Activated CD4-positive, alpha-beta T cell treated with anti-CD3 and anti-CD28 coated beads for 4 hours (primary cell): Measurements from ENCODE around the gene SERBP1.
"Not testable (repeated sequence)": the region's sequence is repeated elsewhere in the genome, so short reads cannot be mapped to it uniquely, and the experiment has no call there.

Experiments
- DNase-seq, 2 donors: peaks; one replicate each; pipeline ENCODE4 v3.0.0-alpha.2; 2020

Gene SERBP1

DNA sequence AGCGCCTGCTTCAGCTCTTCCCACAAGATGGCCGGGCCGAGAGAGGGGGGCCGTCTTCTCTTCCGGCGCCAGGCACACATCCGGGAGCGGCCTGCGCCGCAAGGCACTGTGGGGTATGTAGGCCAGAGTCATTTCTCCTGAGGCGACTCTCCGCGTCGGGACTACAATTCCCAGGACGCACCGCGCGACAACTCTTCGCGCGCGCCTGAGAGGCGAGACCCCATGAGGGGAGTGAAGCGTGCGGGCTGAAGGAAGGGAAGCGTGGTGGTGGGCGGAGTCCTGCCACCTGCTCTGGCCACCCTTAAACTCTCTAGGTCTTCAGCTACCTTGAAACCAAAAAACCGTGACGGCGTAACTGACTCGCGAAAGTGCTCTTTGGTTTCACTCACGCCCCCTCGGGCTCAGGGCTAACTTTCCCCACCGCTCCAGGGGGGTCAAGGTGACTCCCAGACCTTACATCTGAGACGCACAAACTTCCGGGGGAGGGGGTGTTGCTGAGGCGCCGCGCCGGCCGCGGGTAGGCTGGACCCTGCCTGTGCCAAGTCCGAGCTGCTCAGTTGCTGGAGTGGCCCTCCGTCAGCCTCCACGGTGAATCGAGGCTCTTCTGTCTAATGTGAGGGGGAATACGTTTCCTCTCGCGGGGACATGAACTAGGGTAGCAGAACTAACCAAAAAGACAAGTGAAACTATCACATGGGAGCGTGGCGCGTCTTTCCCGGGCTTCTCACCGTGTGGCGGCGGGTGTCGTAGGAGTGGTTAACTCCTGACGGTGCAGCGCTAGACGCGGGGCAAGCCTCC lies at the start of gene SERBP1:
SERBP1 (minus strand) TSS at position 45 of the 798 bp plus-strand sequence. CDS start 102 bp downstream, outside the sequence.
- peak; percentile 94 for DNase-seq

DNA sequence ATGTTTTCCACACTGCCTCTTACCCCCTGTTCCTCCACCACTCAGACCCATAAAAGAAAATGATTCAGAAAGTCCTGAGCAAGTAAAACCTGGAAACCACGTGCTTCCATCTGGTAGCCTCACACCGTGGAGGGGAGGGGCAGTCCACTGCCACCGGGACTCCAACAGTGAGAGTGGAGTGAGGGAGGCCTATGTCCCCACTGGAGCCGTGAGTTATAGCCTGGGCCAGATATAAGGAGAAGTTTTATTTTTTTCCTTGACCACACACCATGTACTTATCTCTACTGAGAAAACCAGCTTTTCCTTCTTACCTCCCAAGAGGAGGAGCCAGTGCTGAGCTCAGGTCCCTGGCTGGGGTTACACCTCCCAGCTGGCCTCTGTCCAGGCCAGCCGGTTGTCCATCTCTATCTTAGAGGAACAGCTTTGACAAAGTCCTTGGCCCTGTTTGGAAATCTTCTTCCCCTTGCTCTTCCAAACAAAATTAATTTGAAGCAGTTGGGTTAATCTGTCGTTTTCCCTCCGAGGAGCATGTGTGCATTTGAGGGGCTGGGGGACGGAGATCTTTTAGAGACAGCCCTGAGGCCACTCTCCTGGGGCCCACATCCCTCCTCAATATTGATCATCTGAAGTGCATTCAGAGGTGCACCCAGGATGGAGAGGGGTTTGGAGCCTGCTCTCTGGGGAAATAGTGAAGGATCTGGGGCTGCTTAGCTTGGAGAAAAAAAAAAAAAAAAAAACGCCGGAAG lies 49.1 kb upstream of the SERBP1 start:
- no peak for DNase-seq

DNA sequence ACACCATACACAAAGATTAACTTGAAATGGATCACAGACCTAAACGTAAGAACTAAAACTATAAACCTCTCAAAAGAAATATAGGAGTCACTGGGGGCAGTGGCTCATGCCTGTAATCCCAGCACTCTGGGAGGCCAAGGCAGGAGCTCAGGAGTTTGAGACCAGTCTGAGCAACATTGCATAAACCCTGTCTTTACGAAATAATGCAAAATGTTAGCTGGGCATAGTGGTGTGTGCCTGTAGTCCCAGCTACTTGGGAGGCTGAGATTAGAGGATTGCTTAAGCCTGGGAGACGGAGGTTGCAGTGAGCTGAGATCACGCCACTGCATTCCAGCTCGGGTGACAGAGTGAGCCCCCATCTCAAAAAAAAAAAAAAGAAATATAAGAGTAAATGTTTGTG lies 46.7 kb upstream of the SERBP1 start:
- no peak for DNase-seq

DNA sequence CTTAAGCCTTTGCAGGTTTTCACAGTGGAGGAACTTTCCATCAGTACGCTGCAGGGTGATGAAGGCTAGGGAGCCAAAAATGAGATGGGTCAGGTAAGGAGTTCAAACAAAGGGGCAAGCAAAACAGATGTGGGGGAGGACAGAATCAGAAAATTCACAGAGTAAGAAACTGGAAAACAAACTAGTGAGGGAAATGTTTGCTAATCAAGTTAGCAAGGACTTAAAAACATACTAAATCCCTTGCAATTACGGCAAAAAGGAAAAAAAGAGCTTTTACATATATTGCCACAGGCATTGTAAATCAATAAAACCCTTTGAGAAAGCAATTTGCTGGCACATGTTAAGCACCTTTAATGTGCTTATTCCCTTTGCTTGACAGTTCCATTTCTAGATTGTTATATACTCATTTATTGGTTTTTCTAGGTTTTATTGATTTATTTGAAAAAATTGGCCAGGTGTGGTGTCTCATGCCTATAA lies 45.8 kb upstream of the SERBP1 start:
- DNase-seq = no peak

DNA sequence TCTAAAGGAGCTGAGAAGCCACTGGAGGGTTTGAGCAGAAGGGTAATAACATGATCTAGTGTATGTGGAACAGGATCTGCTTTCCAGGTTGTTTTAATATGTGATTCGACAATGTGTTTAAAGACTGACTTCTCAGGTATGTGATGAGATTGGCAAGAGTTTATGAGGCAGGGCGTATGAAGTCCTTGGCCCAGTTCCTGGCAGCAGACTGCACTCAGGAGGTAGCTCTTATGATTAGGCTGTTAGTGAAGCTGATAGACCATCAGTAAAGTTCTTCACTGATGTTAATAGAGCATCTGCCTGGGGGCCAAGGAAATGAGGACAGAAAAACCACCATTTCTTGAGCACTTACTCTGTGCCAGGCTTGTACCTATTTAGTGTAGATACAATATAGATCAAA lies 41.9 kb upstream of the SERBP1 start:
- no peak for DNase-seq

DNA sequence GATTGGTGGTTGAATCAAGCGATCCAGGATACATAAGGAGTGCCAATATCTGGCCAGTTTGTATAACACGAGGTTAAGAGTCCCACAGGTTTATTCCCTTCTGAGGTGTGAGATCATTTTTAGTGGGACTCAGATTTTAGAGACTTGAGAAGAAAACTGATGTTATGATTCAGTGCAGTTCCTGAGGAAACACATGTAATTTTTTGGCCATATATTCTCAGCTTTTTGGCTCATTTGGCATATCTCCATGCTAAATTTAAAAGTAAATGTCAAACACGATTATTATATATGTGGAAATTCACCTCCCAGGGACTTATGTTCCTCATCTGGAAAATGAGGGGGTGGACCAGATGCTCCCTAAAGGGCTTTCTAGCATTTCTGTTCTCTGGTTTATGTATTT lies 39.2 kb upstream of the SERBP1 start:
- DNase-seq = no peak

DNA sequence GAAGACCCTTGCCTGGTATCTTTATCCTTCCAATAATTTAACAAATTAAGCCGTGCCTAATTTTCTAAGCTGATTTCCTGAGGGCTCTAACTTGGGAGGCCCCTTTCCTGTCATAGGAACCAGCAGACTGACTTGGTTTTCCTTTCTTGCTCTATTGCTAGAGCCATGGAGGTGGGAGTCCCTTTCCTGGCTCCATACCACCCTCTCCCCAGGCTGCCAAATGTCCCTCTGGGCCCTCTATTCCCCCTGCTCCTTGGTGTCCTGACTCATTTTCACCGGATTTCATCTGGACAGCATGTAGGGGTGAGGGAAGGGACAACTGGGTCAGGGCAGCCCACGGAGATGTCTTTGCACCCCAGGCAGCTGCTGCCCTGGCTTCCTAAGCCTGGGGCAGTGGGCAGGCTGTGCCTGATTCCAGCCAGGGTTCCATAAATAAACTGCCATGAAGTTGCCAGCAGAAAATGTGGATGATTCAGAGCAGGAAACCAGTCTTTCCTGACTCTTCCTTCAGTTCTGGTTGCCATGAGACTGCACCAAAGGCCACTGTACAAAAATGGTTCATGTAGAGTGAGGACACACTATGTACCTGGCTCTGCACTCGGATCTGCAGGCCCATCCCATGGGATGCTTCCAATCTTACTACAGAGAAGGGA lies 38.0 kb upstream of the SERBP1 start:
- no peak for DNase-seq

DNA sequence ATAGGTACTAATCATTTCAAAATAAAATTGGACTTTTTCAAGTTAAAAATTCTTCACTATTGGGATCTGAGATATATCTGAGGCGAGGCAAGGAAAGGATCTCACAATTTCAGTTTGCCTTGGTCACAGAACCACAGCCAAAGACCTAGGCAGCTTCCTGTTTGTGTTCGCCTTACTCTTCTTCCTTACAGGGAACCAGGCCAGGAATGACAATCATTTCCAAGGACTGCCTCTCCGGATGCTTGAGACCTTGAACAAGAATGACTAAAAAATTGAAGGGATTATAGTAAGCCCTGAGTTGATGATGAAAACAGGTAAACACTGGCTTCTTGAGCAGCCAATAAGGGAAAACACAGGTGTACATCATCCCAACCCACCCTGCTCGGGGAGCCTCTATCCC lies 35.2 kb upstream of the SERBP1 start:
- DNase-seq = no peak

DNA sequence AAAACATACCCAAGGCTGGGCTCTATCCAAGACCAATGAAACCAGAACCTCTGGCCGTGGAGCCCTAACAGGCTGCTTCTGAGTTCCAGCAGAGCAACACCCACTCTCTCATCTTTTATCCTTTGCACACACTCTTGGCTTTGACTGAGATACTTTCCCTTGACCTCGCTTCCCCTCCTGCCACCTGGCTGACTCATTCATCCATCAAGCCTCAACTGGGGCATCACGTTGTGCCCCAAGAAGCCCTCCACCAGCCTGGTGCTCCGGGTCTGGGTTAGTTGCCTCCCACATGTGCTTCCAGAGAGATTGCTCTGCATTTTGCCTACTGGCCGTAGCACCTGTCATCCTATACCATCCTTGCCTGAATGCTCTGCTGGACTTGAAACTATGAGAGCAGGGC lies 34.5 kb upstream of the SERBP1 start:
- no peak for DNase-seq

DNA sequence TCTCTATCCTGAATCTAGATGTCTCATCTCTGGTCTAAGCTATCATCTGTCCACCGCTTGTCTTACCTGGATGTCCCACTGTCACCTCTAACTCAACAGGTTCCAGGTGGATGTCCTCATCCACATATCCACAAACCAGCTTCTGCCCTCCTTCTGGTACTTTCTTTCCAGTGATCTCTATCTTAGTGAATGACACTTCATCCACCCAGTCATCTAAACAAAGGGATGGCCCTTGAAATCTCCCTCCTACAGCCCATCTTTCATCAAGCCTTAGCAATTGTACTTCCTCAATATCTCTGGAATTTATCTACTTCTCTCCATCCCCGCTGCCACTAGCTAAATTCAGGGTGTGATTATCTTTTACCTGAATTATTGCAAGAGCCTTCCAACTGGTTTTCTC lies 33.9 kb upstream of the SERBP1 start:
- DNase-seq = no peak

DNA sequence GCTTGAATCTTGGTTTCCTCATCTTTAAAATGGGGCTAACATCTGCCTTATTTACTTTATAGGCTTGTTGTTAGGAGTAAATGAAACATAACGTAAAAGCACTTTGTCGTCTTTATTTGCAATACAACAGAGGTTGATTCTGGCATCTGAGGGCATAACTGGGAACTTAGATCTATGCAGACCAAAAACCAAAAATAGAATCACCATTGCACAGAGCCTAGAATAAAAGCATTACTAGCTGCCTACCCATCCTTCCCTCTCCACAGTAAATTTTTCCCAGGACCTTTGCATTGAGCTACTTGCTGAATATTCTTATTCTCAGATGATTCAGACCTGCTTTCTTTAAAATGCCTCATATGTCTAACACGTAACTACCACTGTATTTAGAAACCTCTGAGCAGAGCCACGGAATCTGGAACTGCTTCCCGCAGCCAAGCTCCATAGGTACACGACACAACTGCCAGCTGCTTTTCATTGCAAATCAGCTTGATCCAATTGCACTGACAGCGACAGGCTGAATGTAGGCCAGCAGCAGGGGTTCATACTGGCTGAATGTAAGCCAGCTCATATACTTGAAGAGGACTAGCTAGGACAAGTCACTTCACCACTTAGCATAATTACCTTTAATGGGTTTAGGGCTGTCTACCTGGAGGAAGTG lies 33.2 kb upstream of the SERBP1 start:
- DNase-seq = no peak

DNA sequence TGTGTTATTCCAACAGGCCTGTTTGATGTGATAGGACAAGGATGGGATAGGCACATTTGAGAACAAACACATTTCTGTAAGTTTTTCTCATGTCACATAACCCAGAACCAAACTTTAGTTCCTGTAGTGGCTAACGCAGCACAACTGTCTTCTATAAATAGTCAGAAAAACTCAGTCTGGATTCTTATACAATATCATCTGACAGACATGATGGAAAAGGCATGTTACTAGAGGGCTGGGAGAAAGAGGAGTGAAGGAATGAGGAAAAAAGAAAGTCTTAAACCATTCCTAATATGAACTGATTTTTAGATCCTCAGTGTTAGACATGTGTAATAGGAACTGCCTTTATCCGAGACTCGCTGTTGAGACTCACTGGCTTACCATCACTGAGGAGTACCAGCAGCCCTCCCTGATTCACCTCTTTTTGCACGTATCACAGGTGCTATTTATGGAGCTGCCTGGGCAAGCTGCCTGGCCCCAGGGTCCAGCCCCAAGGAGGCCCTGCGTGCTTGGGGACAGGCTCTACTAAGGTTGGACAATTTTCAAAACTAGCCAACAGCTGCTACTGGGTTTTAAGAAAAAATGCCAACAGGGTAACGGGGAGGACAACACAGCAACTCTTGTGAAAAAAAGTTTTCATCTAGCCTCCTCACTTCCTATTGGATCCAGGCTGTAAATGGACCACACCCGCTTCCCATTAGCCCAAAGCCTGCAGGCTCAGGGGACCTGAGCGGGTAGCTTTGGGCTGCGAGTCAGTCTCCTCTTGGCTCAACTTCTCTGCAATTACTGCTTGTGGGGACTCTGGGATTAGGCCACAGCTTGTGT lies 30.7 kb upstream of the SERBP1 start:
- DNase-seq = no peak

DNA sequence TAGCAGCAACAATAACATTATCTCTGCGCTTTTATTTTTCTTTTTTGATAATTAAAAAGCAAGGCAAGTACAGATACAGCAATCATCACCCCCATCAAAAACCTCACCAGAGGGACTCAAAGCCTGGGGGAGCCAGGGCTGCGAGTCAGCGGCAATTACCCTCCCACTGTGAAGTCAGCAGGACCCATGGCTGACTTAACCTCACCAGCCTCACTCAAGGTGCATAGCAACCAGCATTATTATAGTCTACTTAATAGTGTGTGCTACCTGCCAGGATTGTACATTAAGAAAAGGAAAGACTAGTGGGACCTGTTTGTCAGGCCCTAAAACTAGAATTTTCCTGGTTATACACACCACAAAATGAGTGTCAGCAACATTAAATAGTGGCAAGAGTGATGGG lies 28.9 kb upstream of the SERBP1 start:
- DNase-seq = no peak

DNA sequence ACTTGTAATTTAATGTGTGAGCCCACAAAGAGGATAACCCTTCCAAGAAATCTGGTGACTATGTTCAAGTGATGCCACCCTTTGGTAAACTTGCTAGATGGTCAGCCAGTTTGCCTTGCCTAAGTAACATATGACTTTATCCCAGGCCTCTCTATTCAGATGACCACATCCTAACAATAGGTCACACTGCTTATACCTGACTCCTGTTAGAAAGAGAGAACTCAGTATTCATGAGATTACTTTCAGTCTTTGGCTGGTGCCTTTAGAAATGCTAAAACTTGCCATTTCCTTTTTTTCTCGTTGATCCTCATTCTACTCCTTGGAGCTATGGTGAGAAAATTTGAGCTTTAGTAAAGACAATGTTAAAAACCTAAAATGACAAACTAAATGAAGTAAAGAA lies 28.5 kb upstream of the SERBP1 start:
- DNase-seq = no peak

DNA sequence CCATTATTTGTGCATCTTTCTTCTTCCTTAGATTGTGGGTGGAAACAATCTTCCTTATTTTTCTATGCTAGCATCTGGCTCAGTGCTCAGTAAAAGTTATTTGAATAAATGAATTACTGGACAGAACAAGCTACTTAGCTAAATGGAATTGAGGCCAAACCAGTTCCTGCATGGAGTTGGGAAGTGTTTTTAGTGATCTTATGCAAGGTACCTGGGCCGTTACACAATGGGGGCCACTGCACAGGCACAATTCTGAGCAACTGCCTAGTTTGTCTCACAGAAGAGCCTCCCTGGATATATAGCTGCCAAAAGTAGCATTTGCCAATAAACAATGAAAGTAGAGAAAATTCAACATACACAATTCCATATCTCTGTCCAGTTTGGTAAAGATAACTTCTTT lies 27.0 kb upstream of the SERBP1 start:
- no peak for DNase-seq

DNA sequence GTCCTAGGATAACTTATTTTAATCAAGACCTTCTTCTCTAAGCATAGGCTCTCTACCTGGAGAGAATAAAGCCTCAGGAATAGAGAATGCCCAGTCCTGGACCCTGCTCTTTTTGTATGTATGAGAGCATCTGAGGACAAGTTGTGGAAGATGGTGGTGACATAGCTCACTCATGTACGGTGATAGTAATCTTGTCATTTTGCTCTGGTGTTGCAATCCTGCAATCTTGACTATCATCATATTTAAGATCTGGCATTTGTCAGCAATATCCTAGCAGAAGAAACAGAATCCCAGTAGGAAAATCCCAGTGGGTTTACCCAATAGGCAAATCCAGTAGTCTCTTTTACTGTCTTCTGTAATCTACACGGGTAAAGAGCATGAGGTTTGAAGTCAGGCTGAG lies 21.6 kb upstream of the SERBP1 start:
- DNase-seq = no peak

DNA sequence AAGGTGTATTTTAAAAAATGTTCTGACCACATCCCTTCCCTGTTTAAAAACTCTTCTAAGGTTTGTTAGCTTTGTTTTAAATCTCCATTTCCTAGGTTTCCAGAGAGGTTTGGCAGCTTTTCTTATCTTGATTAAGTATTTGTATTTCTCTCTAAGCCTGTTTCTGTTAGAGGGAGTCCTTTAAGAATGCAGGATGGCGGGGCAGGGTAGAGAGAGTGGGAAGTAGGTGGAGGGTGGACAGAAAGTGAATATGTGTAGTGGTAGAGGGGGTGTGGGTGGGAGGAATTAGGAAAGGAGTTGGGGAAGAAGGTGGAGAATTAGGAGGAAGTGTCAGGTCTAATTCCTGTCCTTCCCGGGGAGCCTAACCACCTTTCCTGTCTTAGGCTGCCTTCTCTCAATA lies 21.2 kb upstream of the SERBP1 start:
- DNase-seq = no peak

DNA sequence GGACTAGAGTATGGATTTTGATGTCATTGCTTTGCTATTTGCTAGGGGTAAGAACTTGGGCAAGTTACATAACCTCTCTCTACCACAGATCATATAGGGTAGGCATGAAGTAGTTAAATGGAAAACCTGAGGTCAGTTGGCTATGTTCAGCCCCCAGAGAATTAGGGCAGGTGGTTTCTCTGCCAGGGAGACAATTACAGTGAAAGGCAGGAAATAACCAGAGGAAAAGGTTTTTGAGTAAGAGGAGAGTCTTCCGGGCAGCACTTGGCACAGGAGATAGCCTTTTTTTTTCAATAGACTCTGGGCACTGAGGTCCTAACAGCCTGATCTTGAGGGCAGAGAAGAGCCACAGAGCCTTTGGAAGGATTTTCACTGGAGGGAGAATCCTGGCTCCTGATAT lies 16.7 kb upstream of the SERBP1 start:
- no peak for DNase-seq

DNA sequence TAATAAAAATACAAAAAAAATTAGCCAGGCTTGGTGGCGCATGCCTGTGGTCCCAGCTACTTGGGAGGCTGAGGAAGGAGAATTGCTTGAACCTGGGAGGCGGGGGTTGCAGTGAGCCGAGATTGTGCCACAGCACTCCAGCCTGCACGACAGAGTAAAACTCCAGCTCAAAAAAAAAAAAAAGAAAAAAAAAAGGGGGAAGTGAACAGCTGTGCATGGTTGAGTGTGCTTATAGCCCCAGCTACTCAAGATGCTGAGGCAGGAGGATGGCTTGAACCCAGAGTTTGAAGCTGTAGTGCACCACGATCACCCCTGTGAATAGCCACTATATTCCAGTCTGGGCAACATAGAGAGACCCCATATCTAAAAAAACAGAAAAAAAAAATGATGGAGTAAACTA lies 15.8 kb upstream of the SERBP1 start:
- DNase-seq = not testable (repeated sequence)

DNA sequence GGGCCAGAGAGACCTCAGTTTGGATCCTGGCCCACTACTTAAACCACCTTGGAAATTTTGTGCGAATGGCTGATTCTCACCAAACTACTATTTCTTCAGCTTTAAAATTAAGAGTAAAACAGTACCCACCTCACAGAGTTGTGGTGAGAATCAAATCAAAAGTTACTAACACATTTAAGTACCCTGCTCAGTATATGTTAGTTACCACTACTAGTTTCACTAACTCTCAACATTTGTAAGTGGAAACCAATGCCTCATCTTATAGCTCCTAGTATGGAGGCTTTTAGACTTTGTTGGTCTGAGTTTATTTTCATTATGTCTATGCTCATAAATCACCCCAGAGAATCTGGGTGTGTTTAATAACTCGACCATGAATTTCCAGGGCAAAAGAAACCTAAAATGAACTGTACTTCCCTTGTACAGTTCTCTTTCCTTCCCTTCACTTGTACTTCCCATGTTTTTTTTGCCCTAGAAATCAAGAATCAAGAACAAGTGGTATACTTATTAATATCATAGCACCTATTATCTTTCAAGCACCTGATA lies 11.6 kb upstream of the SERBP1 start:
- DNase-seq = no peak

DNA sequence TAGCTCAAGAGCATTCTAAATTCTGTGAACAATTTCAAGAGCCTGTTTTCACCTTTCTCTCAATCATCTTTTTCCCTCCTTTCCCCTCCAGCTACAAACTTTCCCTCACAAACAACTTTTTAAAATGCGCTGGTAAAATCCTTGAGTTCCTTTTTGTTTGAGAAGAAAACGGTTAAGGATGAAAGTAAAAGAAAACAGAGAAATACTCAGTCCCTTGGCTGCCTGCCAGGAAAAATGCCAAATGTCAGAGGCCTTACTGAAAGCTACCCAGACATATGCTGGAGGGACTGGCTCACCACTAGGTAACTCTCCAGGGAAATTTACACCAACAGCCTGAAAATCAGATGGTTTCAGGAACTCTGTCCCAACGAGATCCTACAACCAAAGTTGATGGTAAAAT lies 11.0 kb upstream of the SERBP1 start:
- DNase-seq = peak; percentile 57 to 75

DNA sequence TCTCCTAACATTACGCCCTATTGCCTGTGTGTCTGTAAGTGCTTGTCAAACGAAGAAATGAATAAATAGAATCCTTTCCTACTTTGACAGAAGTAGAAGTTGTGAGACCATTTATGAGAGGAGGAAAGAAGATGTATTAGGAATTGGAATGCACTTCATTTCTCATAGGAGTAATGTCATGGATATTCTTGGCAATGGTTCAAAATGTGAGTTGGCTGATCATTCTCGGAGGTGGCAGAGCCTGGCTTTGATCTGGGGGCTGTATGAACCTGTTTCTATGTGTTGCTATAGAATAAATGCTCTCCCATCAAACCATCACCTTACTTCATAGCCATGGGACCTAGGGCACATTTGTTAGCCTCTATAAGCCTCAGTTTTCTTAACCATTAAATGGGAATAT lies 10.1 kb upstream of the SERBP1 start:
- DNase-seq = no peak
